Kidney (tissue), 14 donors: ENCODE results near the gene NFIA. TPM values are rescaled to one million over a fixed set of nuclear protein-coding genes. Genes with fewer than 3 reads are reported as not detected.

Experiments used
- DNase-seq, 5 donors: peaks; one replicate each; pipeline ENCODE4 v3.0.0-alpha.2; 2013 to 2020
- FAIRE-seq: peaks from 2 replicates; lab custom pipeline; 2012; peaks lifted over from hg19 to GRCh38; lab: Jason Lieb, UNC
- H3K27ac ChIP-seq, 2 donors: one replicate each; pipeline ENCODE4 v1.7.0; 2013; ENCODE audit warnings: low read depth in 2 of 2, low read length in 2 of 2, inconsistent platforms in 1 of 2
- H3K27me3 ChIP-seq: one replicate; pipeline ENCODE4 v1.7.1; 2013; ENCODE audit warnings: low read length, inconsistent platforms; ENCODE audit not compliant: control insufficient read depth, insufficient read depth
- H3K36me3 ChIP-seq, 3 donors: one replicate each; pipeline versions ENCODE4 v1.7.0 to v1.7.1; 2013; ENCODE audit warnings: low read length in 3 of 3, control low read depth in 1 of 3, inconsistent platforms in 1 of 3; ENCODE audit not compliant: insufficient read depth in 3 of 3, control insufficient read depth in 2 of 3
- H3K4me1 ChIP-seq, 3 donors: one replicate each; pipeline versions ENCODE4 v1.7.0 to v1.7.1; 2013; ENCODE audit warnings: low read length in 3 of 3, inconsistent platforms in 1 of 3, low read depth in 1 of 3; ENCODE audit not compliant: control insufficient read depth in 2 of 3, insufficient read depth in 2 of 3
- H3K4me3 ChIP-seq, 3 donors: one replicate each; pipeline versions ENCODE4 v1.7.0 to v1.8.1; 2013; ENCODE audit warnings: low read length in 3 of 3, control low read depth in 1 of 3, inconsistent platforms in 1 of 3
- H3K9ac ChIP-seq, 3 donors: one replicate each; pipeline versions ENCODE4 v1.7.0 to v1.7.1; 2013; ENCODE audit warnings: low read length in 3 of 3, control low read depth in 1 of 3, inconsistent platforms in 1 of 3
- H3K9me3 ChIP-seq, 3 donors: one replicate each; pipeline versions ENCODE4 v1.7.0 to v1.7.1; 2013; ENCODE audit warnings: low read length in 3 of 3, control low read depth in 1 of 3, inconsistent platforms in 1 of 3; ENCODE audit not compliant: control insufficient read depth in 2 of 3, insufficient read depth in 1 of 3
- CTCF ChIP-seq: IDR thresholded peaks from 3 replicates; pipeline ENCODE4 v1.5.1; 2012; ENCODE audit warnings: mild to moderate bottlenecking, moderate library complexity, borderline replicate concordance; ENCODE audit not compliant: insufficient read depth; ENCODE audit errors: extremely low read depth
- intact Hi-C: fragments of 100-400 bp; cut with DNase I; formaldehyde crosslinking; loops from one replicate; pipeline ENCODE4 v1.11.1; 2022
- polyA plus RNA-seq: library from polyadenylated mRNA; stranded (reverse); fragments of 350-450 nt; fragmentation: Illumina TruSeq; extraction: RNeasy Lipid Tissue Mini Kit (QIAGEN cat#74804); gene quantifications from one replicate; pipeline ENCODE4 v1.2.3, GENCODE V29; 2014; ENCODE audit warnings: low read depth, low replicate concordance; ENCODE audit not compliant: insufficient read depth
- total RNA-seq: library from RNA; stranded (reverse); fragmentation: NEBNext Ultra II Directional; extraction: Animal tissue kit (Norgen Biotek cat#: 25700); gene quantifications from one replicate; pipeline ENCODE4 v1.2.1, GENCODE V29; 2021
- donor health status: control.
- donor health status: control.
- donor health status: control.
- donor health status: control.
- donor health status: control.
- donor health status: DM: yes; HTN: yes; CAD: no.
- donor health status: Normal renal cell carcinoma (clear cell type).

NFIA gene
- total and polyA plus RNA-seq, 2 donors from 2014 or later = 4.8 to 87.5 TPM

- no peak for TF ChIP-seq CTCF
- DNase-seq = no peak
- H3K36me3 ChIP-seq = no peaks in the 10 kb centered on the region
- no peaks in the 10 kb centered on the region for H3K27me3 ChIP-seq
- H3K9me3 ChIP-seq = no peaks in the 10 kb centered on the region
- no peak overlapping the region for H3K9ac ChIP-seq
- intact Hi-C loops = no loop called here
- H3K27ac ChIP-seq = no peak overlapping the region
- no peak for FAIRE-seq
- no peak overlapping the region for H3K4me3 ChIP-seq
- H3K4me1 ChIP-seq = no peaks in the 10 kb centered on the region
These were observed 188.5 kb downstream of the NFIA start for GRCh38 chr1:61270761-61271411.

- Histone ChIP-seq H3K4me3 (no peak overlapping the region), H3K36me3 (no peaks in the 10 kb centered on the region), H3K27me3 (no peaks in the 10 kb centered on the region), H3K9me3 (no peaks in the 10 kb centered on the region), H3K9ac (no peak overlapping the region), H3K27ac (no peak overlapping the region), H3K4me1 (no peaks in the 10 kb centered on the region)
- no peak for FAIRE-seq
- intact Hi-C loops = no loop called here
- no peak for TF ChIP-seq CTCF
- no peak for DNase-seq
These were observed 189.0 kb downstream of the NFIA start for GRCh38 chr1:61271412-61271789.

GRCh38 chr1:61273167-61273705, 190.9 kb downstream of the NFIA start:
- H3K27me3 ChIP-seq = no peaks in the 10 kb centered on the region
- DNase-seq = no peak
- H3K36me3 ChIP-seq = no peaks in the 10 kb centered on the region
- no peak for TF ChIP-seq CTCF
- H3K9ac ChIP-seq = no peak overlapping the region
- no peak for FAIRE-seq
- intact Hi-C loops = no loop called here
- H3K27ac ChIP-seq = no peak overlapping the region
- H3K4me1 ChIP-seq = no peaks in the 10 kb centered on the region
- H3K9me3 ChIP-seq = no peaks in the 10 kb centered on the region
- H3K4me3 ChIP-seq = no peak overlapping the region

GRCh38 chr1:61273861-61274260, 191.5 kb downstream of the NFIA start:
- FAIRE-seq = no peak
- intact Hi-C loops = no loop called here
- no peaks in the 10 kb centered on the region for H3K36me3 ChIP-seq
- H3K9ac ChIP-seq = no peak overlapping the region
- no peak overlapping the region for H3K27ac ChIP-seq
- H3K4me3 ChIP-seq = no peak overlapping the region
- TF ChIP-seq CTCF = no peak
- no peaks in the 10 kb centered on the region for H3K9me3 ChIP-seq
- H3K4me1 ChIP-seq = no peaks in the 10 kb centered on the region
- DNase-seq = no peak
- no peaks in the 10 kb centered on the region for H3K27me3 ChIP-seq
